ENCODE data around the gene PCGF1.

GRCh38 chr2:74474481-74474880, 33.0 kb downstream of the PCGF1 start:
- no peak for TF ChIP-seq CTCF (IDR thresholded peaks at IDR 0.05; ENCODE audit: insufficient read depth, low read length)
- no peak for TF ChIP-seq POLR2AphosphoS5 (IDR thresholded peaks at IDR 0.05; ENCODE audit: low read depth)
- TF ChIP-seq, protein P1, sequence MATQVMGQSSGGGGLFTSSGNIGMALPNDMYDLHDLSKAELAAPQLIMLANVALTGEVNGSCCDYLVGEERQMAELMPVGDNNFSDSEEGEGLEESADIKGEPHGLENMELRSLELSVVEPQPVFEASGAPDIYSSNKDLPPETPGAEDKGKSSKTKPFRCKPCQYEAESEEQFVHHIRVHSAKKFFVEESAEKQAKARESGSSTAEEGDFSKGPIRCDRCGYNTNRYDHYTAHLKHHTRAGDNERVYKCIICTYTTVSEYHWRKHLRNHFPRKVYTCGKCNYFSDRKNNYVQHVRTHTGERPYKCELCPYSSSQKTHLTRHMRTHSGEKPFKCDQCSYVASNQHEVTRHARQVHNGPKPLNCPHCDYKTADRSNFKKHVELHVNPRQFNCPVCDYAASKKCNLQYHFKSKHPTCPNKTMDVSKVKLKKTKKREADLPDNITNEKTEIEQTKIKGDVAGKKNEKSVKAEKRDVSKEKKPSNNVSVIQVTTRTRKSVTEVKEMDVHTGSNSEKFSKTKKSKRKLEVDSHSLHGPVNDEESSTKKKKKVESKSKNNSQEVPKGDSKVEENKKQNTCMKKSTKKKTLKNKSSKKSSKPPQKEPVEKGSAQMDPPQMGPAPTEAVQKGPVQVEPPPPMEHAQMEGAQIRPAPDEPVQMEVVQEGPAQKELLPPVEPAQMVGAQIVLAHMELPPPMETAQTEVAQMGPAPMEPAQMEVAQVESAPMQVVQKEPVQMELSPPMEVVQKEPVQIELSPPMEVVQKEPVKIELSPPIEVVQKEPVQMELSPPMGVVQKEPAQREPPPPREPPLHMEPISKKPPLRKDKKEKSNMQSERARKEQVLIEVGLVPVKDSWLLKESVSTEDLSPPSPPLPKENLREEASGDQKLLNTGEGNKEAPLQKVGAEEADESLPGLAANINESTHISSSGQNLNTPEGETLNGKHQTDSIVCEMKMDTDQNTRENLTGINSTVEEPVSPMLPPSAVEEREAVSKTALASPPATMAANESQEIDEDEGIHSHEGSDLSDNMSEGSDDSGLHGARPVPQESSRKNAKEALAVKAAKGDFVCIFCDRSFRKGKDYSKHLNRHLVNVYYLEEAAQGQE (IDR thresholded peaks at IDR 0.05; ENCODE audit: insufficient replicate concordance, low read depth), result no peak
- TF ChIP-seq SPI1 (IDR thresholded peaks at IDR 0.05; ENCODE audit: borderline replicate concordance, low read depth), result no peak

Data from HL-60 (cell line).